HG03159 (cell line): ENCODE results near the gene SETD3.

Source experiments
- ATAC-seq: cut with Tn5 transposase; IDR thresholded peaks from one replicate; pipeline ENCODE4 v1.9.1; 2021; ENCODE audit warnings: mild to moderate bottlenecking, moderate library complexity; ENCODE audit not compliant: unreplicated experiment

The SETD3 gene

GRCh38 chr14:99401211-99401610 lies 79.4 kb downstream of the SETD3 start:
- ATAC-seq = no peak

DNA sequence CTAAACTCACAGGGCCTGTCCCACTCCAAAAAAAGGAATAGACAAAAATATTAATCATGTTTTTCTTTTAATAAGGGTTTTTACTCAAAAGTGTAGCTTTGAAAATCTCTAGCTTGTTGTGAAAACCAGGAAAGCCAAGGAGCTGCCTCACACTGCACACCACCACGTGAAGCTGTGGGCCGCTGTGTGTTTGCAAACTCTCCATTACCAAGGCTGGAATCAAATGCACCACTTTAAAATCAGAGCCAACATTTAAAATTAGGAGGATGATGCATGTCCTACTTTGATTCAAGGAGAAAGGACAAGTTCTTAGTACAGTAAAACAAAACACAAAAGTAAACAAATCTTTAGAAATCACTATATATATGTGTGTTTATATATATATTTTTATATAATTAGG lies 83.0 kb downstream of the SETD3 start:
- no peak for ATAC-seq

- ATAC-seq = no peak
These were observed 84.6 kb downstream of the SETD3 start for GRCh38 chr14:99395909-99396530.

- no peak for ATAC-seq
These were observed 86.0 kb downstream of the SETD3 start for GRCh38 chr14:99394602-99395156.

GRCh38 chr14:99393059-99393655 lies 87.5 kb downstream of the SETD3 start:
- peak; percentile 66 for ATAC-seq

DNA sequence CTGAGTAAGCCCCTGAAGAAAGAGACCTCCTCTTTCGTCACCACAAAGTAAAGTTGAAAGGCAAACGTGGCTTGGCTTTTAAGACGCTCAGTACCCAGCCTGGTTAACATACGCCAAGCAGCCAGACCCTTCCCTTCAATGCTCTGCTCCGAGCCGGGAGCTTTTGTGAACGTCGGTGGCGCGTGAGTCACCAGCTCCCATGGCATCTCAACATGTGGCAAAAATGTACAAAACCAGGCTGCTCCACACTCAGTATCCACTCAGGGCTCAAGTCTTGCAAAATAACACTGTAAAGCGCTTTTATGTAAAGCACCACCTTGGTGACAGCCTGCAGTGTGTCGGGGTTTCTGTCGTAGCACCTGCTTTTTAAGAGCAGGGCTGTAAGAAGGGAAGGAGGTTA lies 89.0 kb downstream of the SETD3 start:
- ATAC-seq = no peak

GRCh38 chr14:99389174-99389826 lies 91.4 kb downstream of the SETD3 start:
- no peak for ATAC-seq

GRCh38 chr14:99388286-99388685 lies 92.4 kb downstream of the SETD3 start:
- ATAC-seq = no peak

DNA sequence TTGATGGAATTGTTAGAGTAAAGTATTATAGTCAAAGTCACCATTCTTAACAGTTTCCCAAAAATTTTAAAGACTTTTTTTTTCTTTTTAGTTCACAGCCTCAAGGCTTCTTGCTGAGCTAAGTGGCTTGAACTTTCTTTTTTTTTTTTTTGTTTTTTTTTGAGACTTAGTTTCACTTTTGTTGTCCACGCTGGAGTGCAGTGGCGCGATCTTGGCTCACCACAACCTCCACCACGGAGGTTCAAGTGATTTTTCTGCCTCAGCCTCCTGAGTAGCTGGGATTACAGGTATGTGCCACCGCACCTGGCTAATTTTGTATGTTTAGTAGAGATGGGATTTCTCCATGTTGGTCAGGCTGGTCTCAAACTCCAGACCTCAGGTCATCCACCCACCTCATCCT lies 92.8 kb downstream of the SETD3 start:
- no peak for ATAC-seq

- ATAC-seq = no peak
These were observed 95.9 kb downstream of the SETD3 start for GRCh38 chr14:99384450-99385417.

DNA sequence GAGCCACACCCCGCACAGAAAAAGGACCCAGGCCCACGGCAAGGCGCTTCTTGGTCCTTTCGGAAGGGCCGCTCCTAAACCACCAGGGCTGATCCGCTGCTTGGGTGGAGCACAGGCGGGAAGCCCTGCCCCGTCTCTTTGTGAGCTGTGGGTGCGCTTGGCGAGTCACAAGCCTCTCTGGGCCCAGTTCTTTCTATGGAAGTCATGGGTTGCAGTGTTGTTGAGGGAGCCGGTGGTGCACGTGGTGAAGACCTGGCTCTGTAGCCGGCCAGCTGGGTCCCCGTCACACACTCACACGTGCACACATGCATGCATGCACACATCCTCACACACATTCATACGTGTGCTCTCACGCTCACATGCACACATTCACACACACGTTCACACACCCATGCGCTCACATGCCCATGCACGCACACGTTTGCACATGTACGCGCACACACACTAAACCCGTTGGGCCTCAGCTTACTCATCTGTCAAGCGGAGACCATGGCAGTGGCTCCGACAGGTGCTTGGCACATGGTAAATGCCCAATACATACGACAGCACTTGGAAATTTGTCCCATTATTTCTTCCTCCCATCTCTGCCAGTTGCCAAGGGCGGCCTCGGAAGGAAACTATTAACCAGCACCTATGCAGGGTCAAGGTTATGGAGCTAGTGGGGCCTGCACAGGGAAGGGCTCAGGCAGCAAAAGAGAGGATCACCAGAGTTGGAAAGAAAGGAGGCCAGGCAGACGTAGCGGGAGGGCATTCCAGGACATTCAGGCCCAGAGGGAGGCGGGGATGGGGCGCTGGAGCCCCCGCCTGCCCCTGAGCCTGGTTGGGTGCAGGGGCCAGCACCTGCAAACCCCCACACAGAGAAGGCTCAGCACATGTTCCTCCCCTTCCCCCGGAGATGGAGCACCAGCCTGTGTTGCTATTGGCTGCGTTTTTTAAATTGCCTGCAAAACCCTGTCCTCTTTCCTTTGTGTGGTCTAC lies 96.9 kb downstream of the SETD3 start:
- ATAC-seq = no peak

DNA sequence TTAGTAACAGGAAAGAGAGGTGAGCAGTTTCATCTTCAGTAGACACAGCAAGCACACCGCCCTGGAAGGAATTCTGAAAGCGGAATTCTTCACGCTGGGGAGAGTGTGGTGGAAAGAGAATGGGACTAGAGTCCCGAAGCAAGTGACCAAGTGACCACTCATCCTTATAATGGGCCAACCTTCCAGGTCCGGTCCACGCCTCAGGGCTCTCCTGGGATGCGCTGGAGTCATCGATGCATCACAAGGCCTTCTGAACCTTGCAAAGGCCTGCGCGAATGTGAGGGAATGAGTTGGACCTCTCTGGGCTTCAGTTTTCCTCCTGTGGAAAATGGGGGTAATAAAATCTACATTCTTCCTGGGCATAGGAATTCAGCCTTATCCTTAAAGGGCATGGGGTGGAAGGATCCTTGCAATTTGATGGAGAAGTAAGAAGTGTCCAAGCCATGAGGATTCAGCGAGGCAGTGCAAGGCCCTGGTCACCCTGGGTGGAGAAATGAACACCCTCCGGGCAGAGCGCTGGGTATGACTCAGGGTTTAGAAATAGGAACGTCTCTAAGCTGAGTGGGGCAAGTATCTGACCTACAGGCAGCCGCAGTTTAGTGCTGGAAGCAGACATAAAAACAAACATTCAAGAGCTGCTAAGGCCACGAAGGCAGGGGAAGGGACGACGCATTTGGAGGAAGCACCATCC lies 97.7 kb downstream of the SETD3 start:
- no peak for ATAC-seq

DNA sequence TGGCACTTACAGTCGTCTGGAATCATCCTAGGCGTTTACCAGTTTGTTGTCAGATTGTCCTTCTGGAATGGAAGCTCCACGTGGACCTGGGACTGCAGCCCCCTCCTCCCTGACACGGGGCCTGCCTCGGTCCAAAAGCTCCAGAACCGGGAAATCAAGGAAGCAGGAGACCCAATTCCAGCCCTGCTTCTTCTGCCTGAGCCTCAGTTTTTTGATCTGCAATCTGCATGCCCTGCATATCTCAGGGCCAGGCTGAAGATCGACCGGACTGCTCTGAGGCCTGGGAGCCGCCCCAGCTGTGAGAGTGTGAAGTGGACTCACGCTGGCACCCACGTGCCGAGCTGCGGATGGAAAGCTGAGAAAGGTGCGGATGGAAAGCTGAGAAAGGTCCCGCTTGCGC lies 98.6 kb downstream of the SETD3 start:
- no peak for ATAC-seq

GRCh38 chr14:99381688-99382060 lies 99.0 kb downstream of the SETD3 start:
- ATAC-seq = no peak

DNA sequence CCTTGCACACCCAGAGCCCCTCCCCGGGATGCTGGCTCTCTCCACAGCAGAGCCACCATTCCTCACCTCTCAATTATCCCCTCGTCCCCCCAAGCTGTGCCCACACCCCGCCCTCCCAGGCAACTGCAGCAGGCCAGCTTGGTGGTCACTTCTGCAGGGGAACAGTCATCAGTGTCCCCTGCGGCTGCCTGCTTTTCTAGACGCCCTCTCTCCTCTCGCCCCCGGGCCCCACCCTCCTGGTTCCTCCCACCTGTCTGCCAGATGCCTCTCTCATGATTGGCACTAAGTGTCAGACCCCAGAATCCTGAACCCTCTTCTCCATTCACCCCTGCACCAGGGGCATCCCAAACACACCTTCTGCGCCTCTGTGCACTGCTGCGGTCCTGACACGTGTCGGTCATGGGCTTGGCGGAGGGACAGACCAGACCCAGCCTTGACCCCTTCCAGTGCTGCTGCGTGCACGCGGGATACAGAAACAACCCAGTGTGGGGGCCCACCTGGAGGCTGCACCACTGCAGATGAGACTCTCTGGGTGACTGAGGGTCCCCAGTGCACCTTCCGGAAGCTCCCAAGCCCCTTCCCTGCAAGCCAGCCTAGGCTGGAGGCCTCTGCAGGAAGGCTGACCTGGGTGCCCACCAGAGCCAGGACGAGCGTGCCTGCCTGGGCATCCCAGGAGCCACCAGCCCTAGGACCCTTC lies 99.5 kb downstream of the SETD3 start:
- no peak for ATAC-seq

- ATAC-seq = no peak
These were observed 100.3 kb downstream of the SETD3 start for GRCh38 chr14:99380402-99380801.

DNA sequence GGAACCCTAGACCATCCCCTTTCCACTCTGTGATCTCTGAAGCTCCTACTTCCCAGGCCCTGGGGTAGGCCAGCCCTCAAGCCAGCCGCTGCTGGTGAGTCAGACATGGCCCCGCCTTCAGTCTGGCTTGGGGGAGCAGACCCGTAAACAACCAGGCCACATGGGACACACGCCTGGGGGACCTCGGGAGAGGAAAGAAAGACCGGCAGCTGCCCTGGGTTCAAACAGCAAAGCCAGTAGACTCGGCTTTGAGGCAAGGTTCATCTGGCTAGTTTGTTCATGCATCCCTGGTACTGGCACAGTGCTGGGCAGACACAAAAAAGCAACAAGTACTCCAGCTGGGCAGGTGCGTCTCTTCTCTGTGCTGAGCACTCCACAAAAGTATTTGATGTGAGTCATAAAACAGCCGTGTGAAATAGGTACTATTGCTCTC lies 101.9 kb downstream of the SETD3 start:
- no peak for ATAC-seq

DNA sequence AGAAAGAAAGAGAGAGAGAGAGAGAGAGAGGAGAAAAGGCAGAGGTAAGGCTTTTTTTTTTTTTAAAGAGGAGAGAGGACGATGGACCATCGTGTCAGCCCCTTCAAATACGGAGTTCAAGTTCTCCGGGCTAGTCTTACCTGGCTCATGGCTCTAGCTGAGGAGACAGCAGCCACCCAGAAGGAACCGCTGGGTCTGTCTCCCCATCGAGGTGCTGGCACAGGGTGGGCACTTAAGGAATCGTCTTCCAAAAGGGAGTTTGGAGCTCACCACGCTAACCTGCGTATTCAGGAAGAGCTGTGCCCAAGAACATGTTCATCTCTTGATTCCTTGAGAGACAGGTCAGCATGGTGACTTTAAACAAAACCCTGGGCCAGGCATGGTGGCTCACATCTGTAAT lies 102.7 kb downstream of the SETD3 start:
- ATAC-seq = no peak

DNA sequence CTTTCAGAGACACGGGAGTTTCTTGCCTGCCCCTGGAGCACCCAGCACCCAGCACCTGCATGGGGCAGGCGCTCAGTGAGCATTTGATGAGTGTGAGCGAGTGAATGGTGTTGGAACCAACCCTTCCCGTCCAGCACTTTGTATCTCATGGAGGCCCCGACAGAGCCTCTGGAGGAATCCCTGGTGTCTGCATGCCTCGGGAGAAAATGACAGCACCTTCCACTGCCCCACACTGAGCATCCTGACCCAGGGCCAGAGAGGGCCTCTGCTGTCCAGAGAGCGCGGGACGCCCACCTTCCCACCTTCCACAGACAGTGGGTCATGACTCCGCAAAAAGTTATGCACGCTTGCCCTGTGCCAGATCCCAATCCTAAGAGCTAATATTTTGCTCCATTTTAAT lies 105.7 kb downstream of the SETD3 start:
- ATAC-seq = no peak
